SH-SY5Y (cell line): Measurements from ENCODE around the gene RBPJ.

Source experiments
- GATA2 ChIP-seq: IDR thresholded peaks from 2 replicates; pipeline ENCODE4 v1.6.1; 2011; ENCODE audit warnings: mild to moderate bottlenecking, low read depth, low read length
- GATA3 ChIP-seq: IDR thresholded peaks from 2 replicates; pipeline ENCODE4 v1.6.1; 2011; ENCODE audit warnings: low read depth, mild to moderate bottlenecking, low read length, moderate library complexity

GRCh38 chr4:26342328-26343037 is 21.7 kb downstream of the RBPJ start:
- no peak for TF ChIP-seq GATA2
- TF ChIP-seq GATA3: no peak
